HG02885 (cell line): ENCODE data around the gene PRMT7.

Experiments
- ATAC-seq: cut with Tn5 transposase; IDR thresholded peaks from one replicate; pipeline ENCODE4 v1.9.1; 2021; ENCODE audit warnings: mild to moderate bottlenecking; ENCODE audit not compliant: unreplicated experiment, poor library complexity

PRMT7 gene

DNA sequence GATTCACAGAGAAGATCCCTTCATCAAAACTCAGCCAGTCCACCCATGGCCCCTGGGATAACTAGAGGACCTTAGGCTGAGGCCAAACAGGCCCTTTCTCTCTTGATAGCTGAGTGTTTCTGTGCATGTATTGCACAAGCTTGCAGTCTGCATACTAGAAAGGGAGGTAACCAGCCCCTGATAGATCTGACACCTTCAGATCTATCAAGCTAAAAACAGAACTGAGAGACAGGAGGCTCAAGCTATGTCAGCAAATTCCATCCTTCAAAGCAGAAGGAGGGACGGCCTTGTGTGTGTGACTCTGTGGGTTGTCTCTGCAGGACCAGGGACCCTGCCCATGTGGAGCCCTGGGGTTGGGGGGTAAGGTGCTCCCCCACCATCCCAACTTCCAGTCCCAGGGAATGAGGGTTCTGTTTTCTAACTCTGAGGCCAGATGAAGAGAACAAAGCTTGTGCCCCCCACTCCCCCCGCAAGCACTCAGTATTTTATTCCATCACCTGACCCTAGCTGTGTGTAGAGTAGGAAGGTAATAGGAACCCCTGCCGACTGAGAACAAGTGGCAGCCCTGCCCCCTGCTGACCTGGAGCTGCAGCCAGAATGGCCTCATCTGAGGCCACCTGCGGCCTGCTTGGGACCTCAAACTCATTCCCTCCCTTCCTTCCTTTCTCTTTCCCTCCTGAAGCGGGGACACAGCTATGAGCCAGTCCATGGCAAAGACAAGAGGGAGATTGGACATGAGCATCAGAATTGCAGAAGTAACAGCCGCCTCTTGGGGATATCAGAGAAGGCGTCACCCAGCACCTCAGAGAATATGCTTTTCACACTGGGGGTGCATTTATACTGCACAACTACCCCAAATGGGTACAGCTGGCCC, 73.7 kb downstream of the PRMT7 start:
- ATAC-seq, result no peak

DNA sequence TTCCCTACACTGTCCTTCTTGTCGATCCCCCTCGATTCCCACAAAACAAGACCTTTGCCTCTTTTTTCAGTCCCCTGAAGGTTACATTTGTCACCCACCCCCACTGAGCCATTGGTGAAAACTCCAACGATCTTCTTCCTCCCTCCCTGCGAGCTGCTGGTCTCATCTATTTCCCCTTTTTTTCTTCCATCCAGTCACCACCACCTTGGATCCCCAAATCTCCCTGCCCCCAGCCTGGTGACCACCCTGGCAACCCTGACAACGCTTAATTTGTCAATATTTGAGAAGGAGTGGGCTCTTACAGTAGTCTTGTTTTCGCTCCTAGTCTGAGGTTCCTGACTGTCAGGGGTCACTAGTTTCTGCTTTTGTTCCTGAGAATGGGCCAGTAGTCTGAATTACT, 74.6 kb downstream of the PRMT7 start:
- ATAC-seq, result no peak

DNA sequence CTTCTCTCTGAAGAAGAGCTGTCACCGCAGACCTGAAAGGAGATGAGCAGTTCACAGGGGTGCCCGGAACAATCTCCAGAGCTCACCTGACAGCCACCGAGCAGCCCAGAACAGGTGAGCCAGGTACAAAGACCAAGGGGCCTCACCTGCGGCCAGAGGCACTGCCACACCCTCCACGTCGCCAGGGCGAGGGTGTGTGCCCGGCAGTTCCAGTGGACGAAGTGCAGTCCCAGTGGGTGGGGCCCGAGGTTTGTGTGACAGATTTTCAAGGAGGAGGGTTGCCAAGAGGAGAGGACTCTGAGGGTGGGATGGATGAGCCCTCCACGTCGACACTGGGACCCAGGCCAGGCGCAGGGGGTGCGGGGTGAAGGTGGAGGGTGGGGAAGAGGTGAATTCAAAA, 75.8 kb downstream of the PRMT7 start:
- no peak for ATAC-seq

DNA sequence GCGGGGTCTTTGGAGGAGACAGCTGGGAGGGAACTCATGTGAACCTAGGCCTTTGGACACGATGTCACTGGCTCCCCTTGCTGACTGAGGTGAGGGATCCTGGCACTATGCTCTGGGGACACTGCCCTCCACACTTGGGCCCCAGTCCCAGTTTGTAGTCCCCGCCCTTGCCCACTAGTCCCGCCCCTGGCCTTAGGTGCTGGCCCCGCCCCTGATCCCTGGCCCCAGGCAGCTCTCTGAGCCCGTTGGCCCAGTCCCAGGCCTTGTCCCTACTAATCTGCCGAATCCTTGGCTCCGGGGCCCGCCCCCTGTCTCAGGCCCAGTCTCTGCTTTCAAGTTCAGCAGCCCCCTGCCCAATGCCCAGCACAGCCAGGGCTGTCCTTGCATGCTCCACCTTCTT, 76.5 kb downstream of the PRMT7 start:
- no peak for ATAC-seq

- no peak for ATAC-seq
Observed at GRCh38 chr16:68388124-68388523, 77.3 kb downstream of the PRMT7 start.

DNA sequence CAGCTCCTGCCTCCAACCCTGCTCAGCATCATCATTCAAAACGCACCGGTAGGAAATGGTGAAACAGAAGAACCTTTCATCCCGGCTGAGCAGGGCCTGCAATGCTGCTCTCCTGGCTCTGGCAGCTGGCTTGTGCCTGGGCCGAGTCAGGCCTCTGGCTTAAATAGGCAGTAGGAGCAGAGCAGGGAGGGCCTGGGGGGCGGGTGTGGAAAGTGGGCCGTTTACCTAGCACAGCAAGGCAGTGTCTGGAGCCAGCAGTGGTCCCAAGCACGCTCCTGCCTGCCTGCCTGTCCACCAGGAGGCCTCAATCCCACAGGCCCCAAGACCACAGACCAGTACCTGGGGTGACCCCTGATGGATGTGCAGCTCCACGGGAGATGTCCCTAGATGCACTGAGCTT, 78.2 kb downstream of the PRMT7 start:
- ATAC-seq, result no peak

DNA sequence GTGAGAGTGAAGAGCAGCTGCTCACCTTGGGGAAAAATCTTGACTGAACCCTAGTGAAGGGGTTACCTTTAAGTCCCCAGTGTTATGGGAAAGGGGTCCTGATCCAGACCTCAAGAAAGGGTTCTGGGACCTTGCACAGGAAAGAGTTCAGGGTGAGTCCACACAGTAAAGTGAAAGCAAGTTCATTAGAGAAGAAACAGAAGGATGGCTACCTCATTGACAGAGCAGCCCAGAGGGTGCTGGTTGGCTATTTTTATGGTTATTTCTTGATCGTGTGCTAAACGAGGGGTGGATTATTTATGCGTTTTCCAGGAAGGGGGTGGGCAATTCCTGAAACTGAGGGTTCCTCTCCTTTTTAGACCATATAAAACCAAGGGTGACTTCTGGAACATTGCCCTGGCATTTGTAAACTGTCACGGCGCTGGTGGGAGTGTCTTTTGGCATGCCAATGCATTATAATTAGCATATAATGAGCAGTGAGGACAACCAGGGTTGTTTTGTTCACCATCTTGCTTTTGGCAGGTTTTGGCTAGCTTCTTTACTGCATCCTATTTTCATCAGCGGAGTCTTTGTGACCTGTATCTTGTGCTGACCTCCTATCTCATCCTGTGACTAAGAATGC, 79.0 kb downstream of the PRMT7 start:
- no peak for ATAC-seq

GRCh38 chr16:68393333-68393732, 82.5 kb downstream of the PRMT7 start:
- no peak for ATAC-seq

DNA sequence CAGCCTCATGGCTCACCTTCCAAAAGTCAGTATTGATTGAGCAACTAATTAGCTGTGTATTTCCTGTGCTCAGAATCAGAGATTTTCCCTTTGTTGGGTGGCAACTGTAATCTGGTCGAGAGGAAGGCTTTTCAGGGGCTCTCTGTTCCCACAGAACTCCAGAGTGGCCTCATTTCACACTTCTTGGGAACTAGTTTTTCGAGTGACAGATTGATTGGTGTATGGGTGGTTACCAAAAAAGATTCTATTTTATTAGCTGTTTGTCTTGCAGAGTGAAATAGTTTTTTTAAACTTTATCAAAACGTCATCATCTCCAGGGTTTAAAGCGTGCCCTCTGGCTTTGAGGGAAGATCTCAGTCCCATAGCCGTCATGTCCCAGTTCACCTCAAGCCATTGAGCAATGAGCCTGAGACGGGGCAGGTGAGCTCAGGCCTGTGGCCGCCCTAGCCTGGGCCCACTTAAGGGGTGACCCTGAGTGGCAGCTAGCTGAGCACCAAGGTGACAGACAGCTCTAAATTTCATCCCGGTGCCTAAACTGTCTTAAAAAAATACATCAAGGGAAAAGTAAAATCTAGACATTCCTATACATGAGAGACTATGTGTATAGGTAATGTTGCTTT, 84.5 kb downstream of the PRMT7 start:
- ATAC-seq, result no peak

GRCh38 chr16:68395815-68396214, 85.0 kb downstream of the PRMT7 start:
- ATAC-seq, result no peak

DNA sequence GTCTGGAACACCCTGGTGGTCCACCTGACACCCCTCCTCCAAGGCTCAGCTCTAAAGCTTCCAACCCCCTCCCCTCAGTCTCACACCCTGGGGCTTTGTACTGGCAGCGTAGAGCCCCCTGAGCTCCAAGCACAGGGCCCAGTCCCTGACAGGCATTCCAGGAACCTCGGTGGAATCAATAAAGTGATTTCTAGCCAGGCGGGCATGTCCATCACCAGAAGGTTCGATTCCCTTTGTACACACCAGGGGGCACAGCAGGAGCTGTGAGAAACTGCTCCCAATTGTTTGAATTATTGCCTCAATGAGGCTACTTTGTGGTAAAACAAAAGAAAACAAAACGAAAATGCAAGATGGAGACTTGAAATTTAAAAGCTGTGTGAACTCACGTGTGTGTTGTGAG, 85.7 kb downstream of the PRMT7 start:
- no peak for ATAC-seq

GRCh38 chr16:68397710-68398201, 86.9 kb downstream of the PRMT7 start:
- no peak for ATAC-seq

DNA sequence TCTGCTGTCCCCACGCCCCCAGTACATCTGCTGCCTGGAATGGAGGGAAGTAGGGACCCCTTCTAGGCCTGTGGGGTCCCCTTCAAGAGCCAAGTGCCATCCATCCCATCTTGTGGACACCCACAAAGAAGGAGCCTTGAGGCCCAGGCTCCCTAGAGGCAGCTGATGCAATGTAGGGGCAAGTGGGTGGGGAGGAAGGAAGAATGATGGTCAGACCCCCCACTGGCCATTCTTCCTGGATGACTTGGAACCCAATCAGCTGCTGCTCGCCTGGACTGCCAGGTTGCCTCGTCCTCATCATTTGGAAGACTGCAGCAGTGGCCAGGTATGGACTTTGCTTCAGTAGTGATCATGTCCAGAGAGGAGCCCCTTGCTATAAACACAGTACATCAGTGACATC, 88.6 kb downstream of the PRMT7 start:
- ATAC-seq, result no peak

GRCh38 chr16:68400083-68400923, 89.5 kb downstream of the PRMT7 start:
- ATAC-seq, result no peak

- no peak for ATAC-seq
Observed at GRCh38 chr16:68400924-68401460, 90.2 kb downstream of the PRMT7 start.

DNA sequence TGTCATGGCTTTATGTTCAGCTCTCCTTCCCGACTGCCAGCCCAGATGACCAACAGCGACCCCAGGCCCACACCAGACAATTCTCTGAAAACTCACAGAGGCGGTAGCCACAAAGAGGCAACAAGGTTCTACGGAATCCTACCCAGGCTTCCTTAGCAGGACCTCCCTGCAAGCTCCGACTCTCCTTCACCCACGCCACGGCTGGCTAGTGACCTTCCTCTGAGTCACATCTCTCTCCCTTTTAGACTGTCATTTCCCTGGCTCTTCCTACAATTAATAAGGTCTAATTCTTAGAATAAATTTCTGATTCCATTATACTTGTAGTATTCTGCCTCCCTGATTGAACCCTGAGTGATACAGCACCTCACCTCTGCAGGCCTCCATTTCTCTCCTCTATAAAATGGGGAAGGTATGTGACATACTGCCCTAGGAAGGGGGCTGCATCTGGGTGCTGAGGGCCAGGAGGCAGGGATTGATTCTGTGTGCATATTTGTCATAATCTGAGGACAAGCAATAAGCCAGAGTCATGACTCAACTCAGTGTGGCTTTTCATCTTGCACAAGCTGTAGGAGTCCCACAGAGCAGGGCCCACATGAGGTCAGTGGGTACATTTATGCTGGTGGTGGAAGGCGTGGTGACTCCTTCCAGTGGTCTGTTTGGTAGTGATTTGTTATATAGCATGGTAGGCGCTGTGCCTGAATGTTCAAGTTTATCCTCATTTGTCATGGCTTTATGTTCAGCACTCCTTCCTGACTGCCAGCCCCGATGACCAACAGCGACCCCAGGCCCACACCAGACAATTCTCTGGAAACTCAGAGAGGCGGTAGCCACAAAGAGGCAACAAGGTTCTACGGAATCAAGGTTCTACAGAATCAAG, 91.3 kb downstream of the PRMT7 start:
- ATAC-seq, result no peak

GRCh38 chr16:68402748-68403040, 91.9 kb downstream of the PRMT7 start:
- no peak for ATAC-seq

DNA sequence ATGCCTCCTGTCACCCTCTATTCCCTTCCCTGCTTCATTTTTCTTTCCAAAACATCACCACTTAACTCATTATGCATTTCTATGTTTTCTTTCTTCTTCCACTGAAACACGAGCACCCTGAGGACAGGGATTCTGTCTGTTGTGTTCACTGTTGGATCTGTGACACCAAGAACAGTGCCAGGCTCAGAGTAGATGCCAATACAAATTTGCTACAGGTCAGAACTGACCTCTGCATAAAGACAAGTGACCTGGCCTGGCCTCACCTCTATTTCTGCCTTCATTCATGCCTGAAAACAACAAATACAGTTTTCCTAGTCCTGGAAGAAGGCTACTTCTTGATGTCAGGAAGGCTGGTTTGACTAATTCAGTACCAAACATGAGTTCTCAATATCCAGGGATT, 92.4 kb downstream of the PRMT7 start:
- no peak for ATAC-seq

DNA sequence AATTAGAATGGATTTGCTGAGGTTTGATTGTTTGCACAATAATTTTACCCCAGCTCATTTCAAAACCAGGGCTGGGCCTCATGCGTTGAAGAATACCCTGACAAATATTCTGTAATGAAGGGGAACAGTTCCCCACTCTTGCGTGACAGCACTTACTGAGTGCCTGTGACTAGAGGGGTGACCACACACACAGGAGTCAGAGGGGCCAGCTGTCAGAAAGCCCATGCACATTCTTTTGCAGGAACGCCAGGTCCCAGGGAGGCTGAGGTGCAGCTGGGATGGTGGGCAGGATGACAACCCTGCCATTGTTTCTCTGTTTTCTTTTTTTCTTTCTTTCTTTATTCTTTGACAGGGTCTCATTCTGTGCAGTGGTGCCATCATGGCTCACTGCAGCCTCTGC, 92.9 kb downstream of the PRMT7 start:
- ATAC-seq, result no peak
